ENCODE results near the gene C10orf90.

Gene C10orf90

DNA sequence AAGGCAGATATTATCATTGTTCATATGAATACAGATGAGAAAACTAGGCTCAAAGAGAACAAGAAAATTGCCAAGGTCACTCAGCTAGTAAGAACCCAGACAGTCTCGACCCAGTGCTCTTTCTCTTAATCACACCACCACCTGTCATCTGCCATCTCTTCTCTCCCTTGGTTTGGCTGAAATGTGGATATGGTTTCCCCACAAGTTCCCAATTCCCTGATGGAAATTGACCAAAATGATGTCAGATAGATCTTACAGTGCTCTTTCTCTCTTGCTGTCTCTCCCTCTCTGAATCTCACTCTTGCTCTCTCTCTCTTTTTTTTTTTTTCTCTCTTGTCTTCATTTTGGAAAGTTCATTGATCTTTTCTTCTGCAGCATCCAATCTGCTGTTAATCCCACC lies 9.1 kb downstream of the C10orf90 start:
- no peak overlapping the region for H3K27ac Mint-ChIP-seq
- H3K9me3 Mint-ChIP-seq: no peaks in the 10 kb centered on the region
- H3K4me1 Mint-ChIP-seq: no peaks in the 10 kb centered on the region
- H3K36me3 Mint-ChIP-seq: no peaks in the 10 kb centered on the region
- H3K27me3 Mint-ChIP-seq: no peaks in the 10 kb centered on the region
- no peak for ATAC-seq
- H3K4me3 Mint-ChIP-seq: no peak overlapping the region

DNA sequence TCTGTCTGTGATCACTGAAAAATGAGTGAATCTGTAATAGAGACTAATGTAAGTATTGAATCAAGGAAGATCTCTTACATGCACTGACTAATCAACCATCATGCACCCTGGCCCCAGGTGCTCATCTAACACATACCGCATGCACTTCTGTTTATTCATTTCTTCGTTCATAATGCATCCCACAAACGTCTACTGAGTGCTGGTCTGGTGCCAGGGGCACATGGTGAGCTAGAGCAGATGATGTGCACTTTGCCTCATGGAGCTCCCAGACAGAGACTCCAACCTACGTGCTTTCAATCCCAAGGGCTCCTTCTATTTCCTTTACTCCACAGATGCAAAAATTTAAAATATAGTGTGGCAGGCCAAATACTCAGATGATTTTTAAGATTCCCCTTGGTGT lies 10.7 kb downstream of the C10orf90 start:
- no peak for ATAC-seq
- H3K27ac Mint-ChIP-seq: no peak overlapping the region
- no peaks in the 10 kb centered on the region for H3K4me1 Mint-ChIP-seq
- no peaks in the 10 kb centered on the region for H3K36me3 Mint-ChIP-seq
- H3K27me3 Mint-ChIP-seq: no peaks in the 10 kb centered on the region
- H3K9me3 Mint-ChIP-seq: no peaks in the 10 kb centered on the region
- H3K4me3 Mint-ChIP-seq: no peak overlapping the region

DNA sequence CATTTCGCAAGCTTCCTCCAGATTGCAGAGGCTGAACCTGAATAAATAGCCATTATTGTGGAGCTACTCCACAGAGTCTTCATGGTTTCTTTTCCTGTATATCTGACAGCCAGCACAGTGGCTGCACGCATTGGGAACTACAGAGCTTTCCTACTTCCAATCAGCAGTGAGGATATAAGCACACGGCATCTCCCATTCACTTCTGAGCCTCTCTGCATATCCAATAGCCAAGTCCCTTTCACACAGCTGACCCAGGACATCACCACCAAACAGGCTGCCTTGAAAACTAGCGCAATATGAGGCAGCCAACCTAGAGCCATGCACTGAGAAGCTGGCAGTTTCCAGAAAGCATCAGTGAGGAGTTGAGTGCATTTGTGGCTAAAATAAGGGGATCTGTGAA lies 11.6 kb downstream of the C10orf90 start:
- Mint-ChIP-seq H3K4me3 (no peak overlapping the region), H3K27me3 (no peaks in the 10 kb centered on the region), H3K27ac (no peak overlapping the region), H3K36me3 (no peaks in the 10 kb centered on the region), H3K4me1 (no peaks in the 10 kb centered on the region), H3K9me3 (no peaks in the 10 kb centered on the region)
- no peak for ATAC-seq

DNA sequence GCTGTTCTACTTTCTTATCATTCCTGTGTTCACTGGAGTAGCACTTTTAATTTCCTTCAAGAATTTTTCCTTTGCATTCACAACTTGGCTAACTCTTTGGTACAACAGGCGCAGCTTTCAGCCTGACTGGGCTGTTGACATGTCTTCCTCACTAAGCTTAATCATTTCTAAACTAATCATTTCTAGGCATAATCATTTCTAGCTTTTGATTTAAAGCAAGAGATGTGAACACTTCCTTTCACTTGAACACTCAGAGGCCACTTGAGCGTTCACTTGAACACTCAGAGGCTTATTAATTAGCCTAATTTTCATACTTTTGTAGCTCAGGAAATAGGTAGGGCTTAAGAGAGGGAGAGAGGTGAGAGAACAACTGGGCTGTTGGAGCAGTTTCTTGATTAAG lies 15.9 kb downstream of the C10orf90 start:
- Mint-ChIP-seq H3K9me3 (no peaks in the 10 kb centered on the region), H3K36me3 (no peaks in the 10 kb centered on the region), H3K27ac (no peak overlapping the region), H3K4me1 (no peaks in the 10 kb centered on the region), H3K4me3 (no peak overlapping the region), H3K27me3 (no peaks in the 10 kb centered on the region)
- ATAC-seq: no peak

DNA sequence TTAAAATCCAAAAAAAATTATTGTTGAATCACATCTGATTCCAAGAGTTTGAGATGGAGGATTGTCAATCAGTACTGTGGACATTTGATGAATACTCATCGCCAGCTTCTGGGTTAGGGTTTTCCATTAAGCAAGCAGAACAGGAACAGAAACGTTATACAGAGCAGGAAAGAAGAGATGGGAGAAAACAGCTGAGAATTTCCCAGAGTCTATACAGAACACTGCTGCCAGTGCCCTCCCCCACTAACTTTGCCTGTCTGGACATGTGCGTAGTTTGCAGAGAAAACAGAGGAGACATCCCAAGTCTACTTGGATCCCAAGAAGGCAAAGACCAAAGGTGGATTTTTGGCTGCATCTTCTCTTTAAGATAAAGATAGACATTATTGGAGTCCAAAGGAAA lies 19.0 kb downstream of the C10orf90 start:
- Mint-ChIP-seq H3K4me3 (no peak overlapping the region), H3K27ac (no peak overlapping the region), H3K9me3 (no peaks in the 10 kb centered on the region), H3K27me3 (no peaks in the 10 kb centered on the region), H3K4me1 (no peaks in the 10 kb centered on the region), H3K36me3 (no peaks in the 10 kb centered on the region)
- no peak for ATAC-seq

DNA sequence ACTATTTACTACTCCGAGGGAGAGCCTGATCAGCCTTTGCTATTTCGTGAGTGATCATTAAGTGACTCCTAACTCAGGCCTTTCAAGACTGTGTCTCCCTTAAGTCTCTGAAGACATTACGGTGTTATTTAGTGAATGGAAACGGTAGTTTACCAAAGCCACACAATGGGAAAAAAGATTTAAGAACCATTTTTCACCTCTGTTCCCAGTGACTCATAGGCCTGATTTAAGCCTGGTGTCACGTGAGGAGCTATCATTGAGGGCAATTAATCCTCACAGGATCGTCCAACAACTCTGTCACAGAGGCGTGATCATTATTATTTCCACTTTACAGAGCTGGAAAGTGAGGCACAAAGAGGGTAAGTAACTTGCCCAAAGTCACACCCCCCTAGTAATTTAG lies 20.3 kb downstream of the C10orf90 start:
- Mint-ChIP-seq H3K27ac (no peak overlapping the region), H3K4me1 (no peaks in the 10 kb centered on the region), H3K9me3 (no peaks in the 10 kb centered on the region), H3K36me3 (no peaks in the 10 kb centered on the region), H3K4me3 (no peak overlapping the region), H3K27me3 (no peaks in the 10 kb centered on the region)
- no peak for ATAC-seq

DNA sequence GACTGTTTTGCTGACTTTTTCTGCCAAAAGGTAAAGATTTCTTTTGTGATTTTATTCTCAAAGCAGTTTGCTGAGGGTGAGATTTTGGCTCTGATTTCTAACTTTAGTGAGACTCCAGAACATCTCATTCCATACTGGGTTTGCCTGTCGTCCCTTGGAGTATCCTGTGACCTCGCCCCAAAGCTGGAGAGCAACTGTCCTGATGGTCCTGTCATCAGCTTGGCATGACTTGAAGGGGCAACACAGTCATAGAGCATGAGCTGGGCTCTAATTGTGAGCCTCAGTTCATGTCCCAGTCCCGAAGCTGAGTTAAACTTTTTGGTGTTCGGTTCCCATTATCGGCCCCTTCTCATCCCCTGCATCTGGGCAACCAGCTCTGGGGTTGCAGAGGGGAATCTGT lies 23.4 kb downstream of the C10orf90 start:
- Mint-ChIP-seq H3K27ac (no peak overlapping the region), H3K27me3 (no peaks in the 10 kb centered on the region), H3K4me3 (no peak overlapping the region), H3K36me3 (no peaks in the 10 kb centered on the region), H3K9me3 (peaks cover 5% of the 10 kb centered on the region), H3K4me1 (no peaks in the 10 kb centered on the region)
- ATAC-seq: no peak

DNA sequence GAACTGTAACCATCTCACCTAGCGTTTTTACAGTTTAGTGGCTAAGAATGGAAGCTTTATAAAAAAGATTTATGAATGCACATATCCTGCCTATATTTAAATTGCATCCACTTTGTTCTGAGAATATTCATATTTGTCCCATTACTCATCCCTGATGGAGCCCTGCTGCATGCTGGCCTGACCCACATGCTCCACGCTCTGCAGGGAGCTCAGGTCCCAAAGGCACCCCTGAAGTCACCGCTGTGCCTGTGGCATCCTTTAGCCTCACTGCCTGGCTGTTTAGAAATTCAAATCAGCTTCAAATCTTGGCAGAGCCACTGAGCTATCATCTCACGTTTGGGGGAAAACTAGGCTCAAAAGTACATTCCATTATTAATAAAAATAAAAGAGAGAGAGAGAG lies 24.4 kb downstream of the C10orf90 start:
- Mint-ChIP-seq H3K27ac (no peak overlapping the region), H3K4me3 (no peak overlapping the region), H3K9me3 (peaks cover 5% of the 10 kb centered on the region), H3K4me1 (no peaks in the 10 kb centered on the region), H3K27me3 (no peaks in the 10 kb centered on the region), H3K36me3 (no peaks in the 10 kb centered on the region)
- ATAC-seq: no peak

DNA sequence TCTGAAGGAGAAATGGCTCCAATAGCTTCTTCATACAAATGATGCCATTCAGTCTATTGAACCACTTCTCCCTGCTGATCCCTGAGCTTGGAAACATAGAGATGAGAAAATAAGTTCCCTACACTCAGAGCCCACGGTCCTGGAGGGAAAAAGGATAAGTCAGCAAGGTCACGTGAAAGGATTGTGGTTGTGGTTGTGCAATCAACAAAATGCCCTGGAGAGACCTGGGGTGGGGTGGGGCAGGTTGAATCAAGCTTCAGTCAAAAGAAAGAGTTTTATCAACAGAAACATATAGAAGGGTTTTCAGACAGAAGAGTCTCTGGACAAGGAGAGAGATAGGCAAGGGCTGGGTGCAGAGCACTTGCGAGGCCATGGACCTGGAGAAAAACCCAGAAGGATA lies 30.1 kb downstream of the C10orf90 start:
- Mint-ChIP-seq H3K4me3 (no peak overlapping the region), H3K9me3 (peaks cover 5% of the 10 kb centered on the region), H3K27ac (no peak overlapping the region), H3K27me3 (no peaks in the 10 kb centered on the region), H3K36me3 (no peaks in the 10 kb centered on the region), H3K4me1 (no peaks in the 10 kb centered on the region)
- ATAC-seq: no peak

DNA sequence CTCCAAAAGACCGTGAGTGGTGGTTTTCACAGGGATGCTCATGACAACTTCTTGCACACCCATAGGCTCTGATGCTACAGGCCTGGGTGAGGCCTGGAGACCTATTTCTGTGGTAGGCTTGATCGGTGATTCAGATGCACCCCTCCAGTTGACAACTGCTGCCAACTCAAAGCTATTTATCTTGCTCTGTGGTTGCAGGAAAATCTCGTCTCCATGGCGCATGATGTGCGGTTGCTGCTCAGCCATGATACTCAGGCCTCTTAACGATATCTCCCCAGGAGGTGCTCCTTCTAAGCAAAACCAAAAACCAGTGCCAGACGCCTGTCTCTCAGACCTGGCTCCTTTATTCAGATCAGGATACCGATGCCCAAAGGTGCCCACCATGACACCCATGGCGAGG lies 31.4 kb downstream of the C10orf90 start:
- H3K36me3 Mint-ChIP-seq: no peaks in the 10 kb centered on the region
- H3K9me3 Mint-ChIP-seq: peaks cover 5% of the 10 kb centered on the region
- no peaks in the 10 kb centered on the region for H3K27me3 Mint-ChIP-seq
- no peak for ATAC-seq
- H3K4me1 Mint-ChIP-seq: no peaks in the 10 kb centered on the region
- no peak overlapping the region for H3K4me3 Mint-ChIP-seq
- H3K27ac Mint-ChIP-seq: no peak overlapping the region

DNA sequence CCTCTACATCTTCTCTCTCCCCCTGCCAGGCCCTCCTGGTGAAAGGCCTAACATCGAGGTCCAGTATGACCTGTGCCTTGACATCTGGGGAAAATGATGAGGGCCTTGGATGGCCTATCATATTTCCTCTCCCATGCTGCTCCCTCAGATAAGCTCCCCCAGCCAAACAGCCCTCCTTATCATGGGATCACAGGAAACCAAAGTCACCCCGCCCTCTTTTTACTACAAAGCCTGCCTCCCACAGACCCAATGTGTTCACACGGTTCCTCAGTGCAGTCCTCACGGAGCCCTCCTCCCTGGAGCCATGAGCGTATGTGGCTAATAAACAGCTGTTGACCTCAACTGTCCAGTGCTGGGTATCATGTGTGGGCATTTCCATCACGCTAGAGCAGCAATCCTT lies 32.0 kb downstream of the C10orf90 start:
- ATAC-seq: no peak
- H3K4me1 Mint-ChIP-seq: no peaks in the 10 kb centered on the region
- no peaks in the 10 kb centered on the region for H3K36me3 Mint-ChIP-seq

DNA sequence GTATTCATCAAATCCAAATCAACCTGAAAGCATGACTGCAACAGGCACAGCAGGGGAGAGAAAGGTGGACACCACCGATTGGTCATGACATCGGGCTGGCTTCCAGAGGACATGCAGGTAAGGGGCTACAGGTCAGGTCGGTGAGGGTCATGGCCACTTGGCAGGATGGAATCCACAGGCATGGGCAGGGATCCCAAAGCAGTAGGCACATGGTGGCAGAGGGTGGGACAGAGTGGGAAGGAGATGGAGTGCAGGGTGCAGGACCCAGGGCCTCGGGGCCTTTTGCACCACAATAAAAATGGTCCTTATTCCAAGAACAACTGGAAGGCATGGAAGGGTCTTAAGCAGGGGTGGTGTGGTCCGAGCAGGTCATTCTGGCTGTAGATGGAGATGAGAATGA lies 33.0 kb downstream of the C10orf90 start:
- no peak for ATAC-seq
- no peaks in the 10 kb centered on the region for H3K36me3 Mint-ChIP-seq
- H3K27ac Mint-ChIP-seq: no peak overlapping the region
- H3K4me3 Mint-ChIP-seq: no peak overlapping the region
- no peaks in the 10 kb centered on the region for H3K27me3 Mint-ChIP-seq
- H3K9me3 Mint-ChIP-seq: peaks cover 2% of the 10 kb centered on the region
- H3K4me1 Mint-ChIP-seq: no peaks in the 10 kb centered on the region

More for the DNA sequence above, 32.0 kb downstream of the C10orf90 start:
- H3K27me3 Mint-ChIP-seq: no peaks in the 10 kb centered on the region
- no peak overlapping the region for H3K27ac Mint-ChIP-seq
- H3K9me3 Mint-ChIP-seq: peaks cover 5% of the 10 kb centered on the region
- H3K4me3 Mint-ChIP-seq: no peak overlapping the region

DNA sequence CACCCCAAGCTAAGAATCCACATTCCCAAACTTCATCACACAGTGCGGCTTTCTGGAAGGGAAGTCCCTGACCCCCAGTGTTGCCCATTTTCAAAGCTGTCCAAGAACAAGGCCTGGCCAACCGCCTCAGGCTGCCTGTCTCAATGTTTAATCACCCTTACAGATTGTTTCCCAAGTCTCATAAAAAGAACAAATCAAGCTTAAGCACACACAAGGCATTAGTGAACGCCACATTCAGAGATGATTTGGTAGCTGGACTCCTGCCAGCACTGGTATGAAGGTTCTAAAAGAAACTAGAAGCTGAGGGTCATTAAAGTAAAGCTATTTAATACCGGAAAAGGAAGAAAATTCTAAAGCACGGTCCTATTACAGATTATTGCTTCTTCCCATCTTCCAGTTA lies 35.6 kb downstream of the C10orf90 start:
- Mint-ChIP-seq H3K36me3 (no peaks in the 10 kb centered on the region), H3K27me3 (no peaks in the 10 kb centered on the region), H3K4me1 (no peaks in the 10 kb centered on the region), H3K4me3 (no peak overlapping the region), H3K9me3 (no peaks in the 10 kb centered on the region), H3K27ac (no peak overlapping the region)
- no peak for ATAC-seq

DNA sequence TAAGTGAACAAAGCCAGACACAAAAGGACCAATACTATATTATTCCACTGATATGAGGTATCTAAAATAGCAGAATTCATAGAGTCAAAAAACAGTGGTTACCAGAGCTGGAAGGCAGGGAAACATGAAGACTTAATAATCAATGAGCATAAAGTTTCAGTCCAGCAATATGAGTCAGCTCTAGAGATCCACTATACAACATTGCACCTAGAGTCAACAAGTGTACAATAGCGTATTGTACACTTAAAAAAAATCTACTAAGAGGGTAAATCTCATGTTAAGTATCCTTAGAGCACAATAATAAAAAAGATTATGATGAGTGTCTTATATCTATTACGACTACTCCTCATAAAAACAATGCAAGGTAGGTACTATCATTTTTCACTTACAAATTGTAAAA lies 36.1 kb downstream of the C10orf90 start:
- Mint-ChIP-seq H3K4me3 (no peak overlapping the region), H3K36me3 (no peaks in the 10 kb centered on the region), H3K9me3 (no peaks in the 10 kb centered on the region), H3K27me3 (no peaks in the 10 kb centered on the region), H3K27ac (no peak overlapping the region), H3K4me1 (no peaks in the 10 kb centered on the region)
- no peak for ATAC-seq

DNA sequence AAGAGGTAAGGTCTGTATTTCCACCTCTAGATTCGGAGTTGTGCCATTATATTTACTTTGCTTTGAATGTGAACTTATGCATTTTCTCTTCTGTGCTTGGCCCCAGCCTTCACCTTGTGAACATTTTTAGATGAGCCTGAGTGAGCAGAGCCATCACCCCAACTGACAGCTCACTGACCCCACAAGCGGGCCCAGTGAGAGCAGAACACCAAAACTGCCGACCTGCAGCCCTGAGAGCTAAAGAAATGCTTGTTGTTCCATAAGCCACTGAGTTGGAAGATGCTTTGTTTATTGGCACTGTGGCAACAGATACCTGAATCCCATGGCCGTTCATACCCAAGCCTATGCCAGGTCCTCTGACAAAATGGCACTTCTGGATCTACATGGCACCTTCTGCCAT lies 37.8 kb downstream of the C10orf90 start:
- Mint-ChIP-seq H3K27me3 (no peaks in the 10 kb centered on the region), H3K4me3 (no peak overlapping the region), H3K4me1 (no peaks in the 10 kb centered on the region), H3K36me3 (no peaks in the 10 kb centered on the region), H3K9me3 (no peaks in the 10 kb centered on the region), H3K27ac (no peak overlapping the region)
- no peak for ATAC-seq

DNA sequence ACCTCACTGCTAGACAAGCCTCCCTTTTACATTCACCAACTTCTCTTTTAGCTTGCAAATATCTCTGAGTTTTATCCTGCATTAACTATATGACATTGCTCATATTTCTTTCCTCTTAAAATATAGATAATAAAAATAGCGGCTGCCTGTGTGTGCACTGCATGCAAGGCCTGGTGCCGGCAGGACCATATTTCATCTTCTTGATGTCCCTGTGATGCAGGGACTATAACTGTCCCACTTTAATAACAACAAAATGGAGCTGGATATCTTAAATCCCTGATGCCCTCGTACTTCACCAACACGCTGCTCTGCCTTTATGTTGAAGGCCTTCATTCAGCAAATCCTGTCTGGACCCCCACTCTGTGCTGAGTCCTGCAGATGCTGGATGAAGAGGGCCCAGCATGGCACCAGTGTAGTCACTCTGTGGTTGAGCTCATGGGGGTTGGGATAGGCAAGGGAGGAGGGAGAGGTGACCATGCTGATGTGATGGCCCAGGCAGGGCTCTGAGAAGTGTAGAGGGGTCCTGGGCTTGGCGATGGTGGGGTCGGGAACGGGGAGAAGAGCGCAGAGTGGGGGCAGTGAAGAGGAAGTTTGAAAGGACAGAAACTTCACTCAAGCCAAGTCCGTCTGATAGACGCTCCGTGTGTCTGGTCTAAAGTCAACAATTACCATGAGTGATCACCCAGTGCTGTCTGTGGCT lies 40.4 kb downstream of the C10orf90 start:
- H3K9me3 Mint-ChIP-seq: no peaks in the 10 kb centered on the region
- ATAC-seq: no peak
- H3K36me3 Mint-ChIP-seq: no peaks in the 10 kb centered on the region
- H3K4me3 Mint-ChIP-seq: no peak overlapping the region
- no peaks in the 10 kb centered on the region for H3K27me3 Mint-ChIP-seq
- no peak overlapping the region for H3K27ac Mint-ChIP-seq
- H3K4me1 Mint-ChIP-seq: no peaks in the 10 kb centered on the region

DNA sequence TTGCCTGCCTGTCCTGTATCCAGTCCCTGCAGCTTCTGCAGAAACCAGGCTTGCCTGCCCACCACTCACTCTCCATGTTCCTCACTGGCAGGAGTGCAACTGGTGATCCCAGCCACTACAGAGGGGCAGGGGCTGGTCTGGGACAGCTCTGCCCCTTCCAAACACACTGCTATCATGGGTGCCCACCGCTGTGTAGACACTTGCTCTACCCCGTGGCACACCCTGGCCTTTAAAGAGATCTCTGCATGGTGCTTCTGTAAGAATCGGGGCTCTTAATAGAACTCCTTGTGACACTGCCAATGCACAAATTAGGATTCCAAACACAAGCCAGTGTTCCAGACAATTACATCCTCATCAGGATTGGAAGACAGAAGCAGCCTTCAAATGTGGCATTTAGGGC lies 41.7 kb downstream of the C10orf90 start:
- H3K4me1 Mint-ChIP-seq: no peaks in the 10 kb centered on the region
- no peak overlapping the region for H3K27ac Mint-ChIP-seq

More for the DNA sequence above, 41.7 kb downstream of the C10orf90 start:
- ATAC-seq: no peak
- H3K4me3 Mint-ChIP-seq: no peak overlapping the region
- H3K9me3 Mint-ChIP-seq: no peaks in the 10 kb centered on the region
- no peaks in the 10 kb centered on the region for H3K27me3 Mint-ChIP-seq
- no peaks in the 10 kb centered on the region for H3K36me3 Mint-ChIP-seq
